Gastrocnemius medialis (tissue), 4 donors: ENCODE results near the gene SFTPD. TPM values are rescaled to one million over a fixed set of nuclear protein-coding genes. Genes with fewer than 3 reads are reported as not detected.

Experiments used
- ATAC-seq, 2 donors: fragments of 150-250 bp; one replicate each; pipeline ENCODE4 v1.9.1; 2016
- DNase-seq, 2 donors: peaks; one replicate each; pipeline ENCODE4 v3.0.0-alpha.2; 2019
- H3K27ac ChIP-seq, 4 donors: fragments of 200-600 bp; sonication (generic); 1 replicate in 1 of 4; 2 replicates in 3 of 4; pipeline ENCODE4 v1.5.1; 2016 to 2018; ENCODE audit warnings: mild to moderate bottlenecking in 2 of 4, moderate library complexity in 1 of 4
- H3K27me3 ChIP-seq, 3 donors: fragments of 200-600 bp; sonication (generic) in 2 of 3; 1 replicate in 1 of 3; 2 replicates in 2 of 3; pipeline versions ENCODE4 v1.5.1 to v1.6.0; 2016 to 2019; ENCODE audit warnings: mild to moderate bottlenecking in 1 of 3, moderate library complexity in 1 of 3
- H3K36me3 ChIP-seq, 2 donors: fragments of 200-600 bp; sonication (generic) in 1 of 2; one replicate each; pipeline ENCODE4 v1.5.1; 2017 to 2018
- H3K4me1 ChIP-seq, 2 donors: fragments of 200-600 bp; sonication (generic) in 1 of 2; one replicate each; pipeline ENCODE4 v1.5.1; 2016 to 2017; ENCODE audit warnings: mild to moderate bottlenecking in 2 of 2
- H3K4me3 ChIP-seq, 4 donors: fragments of 200-600 bp; sonication (generic) in 3 of 4; 1 replicate in 1 of 4; 2 replicates in 3 of 4; pipeline ENCODE4 v1.5.1; 2016 to 2019; ENCODE audit warnings: mild to moderate bottlenecking in 2 of 4
- H3K9me3 ChIP-seq, 3 donors: fragments of 200-600 bp; sonication (generic) in 2 of 3; 1 replicate in 1 of 3; 2 replicates in 2 of 3; pipeline ENCODE4 v1.5.1; 2016 to 2019
- CTCF ChIP-seq, 5 experiments: fragments of 450-650 bp in 3 of 5; fragments of 200-600 bp in 2 of 5; sonication (generic) in 2 of 5; IDR thresholded peaks in 4 of 5; conservative IDR thresholded peaks in 1 of 5; 1 replicate in 4 of 5; 2 replicates in 1 of 5; pipeline ENCODE4 v1.5.1; 2016 to 2019; ENCODE audit warnings: antibody characterized with exemption in 5 of 5, mild to moderate bottlenecking in 3 of 5, moderate library complexity in 3 of 5
- POLR2A ChIP-seq, 2 donors: fragments of 450-650 bp; IDR thresholded peaks; one replicate each; pipeline ENCODE4 v1.6.1; 2017; ENCODE audit warnings: antibody characterized with exemption in 2 of 2, mild to moderate bottlenecking in 2 of 2, moderate library complexity in 2 of 2
- in situ Hi-C, 4 donors: fragments of 200-750 bp; cut with MboI; loops; one replicate each; pipeline versions ENCODE4 v1.15.0 to v1.8.0; 2017; ENCODE audit warnings: low sequenced_read_pairs in 4 of 4
- intact Hi-C: fragments of 100-400 bp; cut with DNase I; formaldehyde crosslinking; loops from one replicate; pipeline ENCODE4 v1.15.1; 2023; ENCODE audit warnings: low total_unique reads
- total RNA-seq, 4 donors: library from RNA; depleted of rRNA; stranded (reverse); fragments of >200 nt; gene quantifications; one replicate each; pipeline versions ENCODE4 v1.1.0 to v1.2.3, GENCODE V29; 2016

The SFTPD gene
- total RNA-seq, 4 donors from 2014 or later: 0.73 TPM; not detected in 3

GRCh38 chr10:79930267-79930666 is 18.6 kb downstream of the SFTPD start:
- Histone ChIP-seq H3K27ac (no peak overlapping the region), H3K9me3 (no peaks in the 10 kb centered on the region), H3K4me1 (peaks cover 0 to 3% of the 10 kb centered on the region in 2 donors), H3K27me3 (no peaks in the 10 kb centered on the region), H3K36me3 (no peaks in the 10 kb centered on the region), H3K4me3 (no peak overlapping the region)
- intact Hi-C loops: no loop called here
- in situ Hi-C loops: loop anchor here in 3 of 4 donors (25.0 kb wide), 2 partner anchors 368 to 568 kb away; partner anchors contain the start of gene SFTPA2 (in 3 of the 3)
- ATAC-seq (no peak), DNase-seq (no peak)
- TF ChIP-seq CTCF (IDR thresholded peaks at IDR 0.05 in 4 of 5, conservative IDR thresholded peaks at IDR 0.05 in 1 of 5): no peak
- no peak for TF ChIP-seq POLR2A (IDR thresholded peaks at IDR 0.05)

GRCh38 chr10:79929409-79929904 is 19.4 kb downstream of the SFTPD start:
- peak; percentile 79 to 90 for ATAC-seq
- in situ Hi-C loops: loop anchor here in 3 of 4 donors (25.0 kb wide), 2 partner anchors 367 to 567 kb away; partner anchors contain the start of gene SFTPA2 (in 3 of the 3)

GRCh38 chr10:79928028-79928583 is 20.8 kb downstream of the SFTPD start:
- peaks cover 0 to 3% of the 10 kb centered on the region in 2 donors for H3K4me1 ChIP-seq
- DNase-seq (no peak), ATAC-seq (no peak)
- TF ChIP-seq POLR2A (IDR thresholded peaks at IDR 0.05): no peak
- TF ChIP-seq CTCF (IDR thresholded peaks at IDR 0.05 in 4 of 5, conservative IDR thresholded peaks at IDR 0.05 in 1 of 5): no peak
- H3K9me3 ChIP-seq: no peaks in the 10 kb centered on the region
- no peaks in the 10 kb centered on the region for H3K36me3 ChIP-seq
- intact Hi-C loops: loop anchor here (5.0 to 10.0 kb wide), 2 partner anchors 103 to 366 kb away; partner anchors contain the start of genes NUTM2E and SFTPA2
- in situ Hi-C loops: loop anchor here in 3 of 4 donors (25.0 kb wide), 2 partner anchors 366 to 566 kb away; partner anchors contain the start of gene SFTPA2 (in 3 of the 3)
- H3K4me3 ChIP-seq: no peak overlapping the region
- no peaks in the 10 kb centered on the region for H3K27me3 ChIP-seq
- H3K27ac ChIP-seq: no peak overlapping the region

More at GRCh38 chr10:79929409-79929904, 19.4 kb downstream of the SFTPD start:
- intact Hi-C loops: loop anchor here (5.0 to 10.0 kb wide), 2 partner anchors 105 to 367 kb away; partner anchors contain the start of genes NUTM2E and SFTPA2
- H3K27ac ChIP-seq: no peak overlapping the region
- peak; percentile 78 to 96 (median 92) for TF ChIP-seq CTCF (IDR thresholded peaks at IDR 0.05 in 4 of 5, conservative IDR thresholded peaks at IDR 0.05 in 1 of 5)
- no peak for TF ChIP-seq POLR2A (IDR thresholded peaks at IDR 0.05)
- H3K9me3 ChIP-seq: no peaks in the 10 kb centered on the region
- DNase-seq: peak; percentile 63
- H3K4me1 ChIP-seq: peaks cover 0 to 3% of the 10 kb centered on the region in 2 donors
- H3K4me3 ChIP-seq: no peak overlapping the region
- no peaks in the 10 kb centered on the region for H3K27me3 ChIP-seq
- no peaks in the 10 kb centered on the region for H3K36me3 ChIP-seq

- H3K36me3 ChIP-seq: no peaks in the 10 kb centered on the region
- no peak for DNase-seq
- intact Hi-C loops (loop anchor here (5.0 to 10.0 kb wide), 2 partner anchors 102 to 365 kb away; partner anchors contain the start of genes NUTM2E and SFTPA2), in situ Hi-C loops (loop anchor here in 3 of 4 donors (25.0 kb wide), 2 partner anchors 365 to 565 kb away; partner anchors contain the start of gene SFTPA2 (in 3 of the 3))
- no peak for ATAC-seq
- H3K27ac ChIP-seq: no peak overlapping the region
- no peaks in the 10 kb centered on the region for H3K9me3 ChIP-seq
- no peak overlapping the region for H3K4me3 ChIP-seq
- TF ChIP-seq CTCF (IDR thresholded peaks at IDR 0.05 in 4 of 5, conservative IDR thresholded peaks at IDR 0.05 in 1 of 5) (no peak), POLR2A (IDR thresholded peaks at IDR 0.05) (no peak)
- no peaks in the 10 kb centered on the region for H3K27me3 ChIP-seq
- H3K4me1 ChIP-seq: peaks cover 0 to 3% of the 10 kb centered on the region in 2 donors
These were observed 21.6 kb downstream of the SFTPD start for GRCh38 chr10:79927111-79927828.
